Lung microvascular endothelial cell (primary cell): ENCODE results near the gene CCNQ. TPM values are rescaled to one million over a fixed set of nuclear protein-coding genes. Genes with fewer than 3 reads are reported as not detected.
A peak's percentile ranks its signal among the peaks of the same experiment; 100 is the strongest.

ENCODE experiments used
- DNase-seq, 2 donors: peaks; one replicate each; pipeline versions ENCODE4 v3.0.0 to v3.0.0-alpha.2; 2010; ENCODE audit warnings: low read depth in 2 of 2
- total RNA-seq: library from RNA; depleted of rRNA; stranded (reverse); fragments of >200 nt; gene quantifications from 2 replicates; pipeline ENCODE4 v1.2.1, GENCODE V29; 2014

CCNQ gene
- total RNA-seq, 1 donor from 2014 or later = 31.9 TPM

DNA sequence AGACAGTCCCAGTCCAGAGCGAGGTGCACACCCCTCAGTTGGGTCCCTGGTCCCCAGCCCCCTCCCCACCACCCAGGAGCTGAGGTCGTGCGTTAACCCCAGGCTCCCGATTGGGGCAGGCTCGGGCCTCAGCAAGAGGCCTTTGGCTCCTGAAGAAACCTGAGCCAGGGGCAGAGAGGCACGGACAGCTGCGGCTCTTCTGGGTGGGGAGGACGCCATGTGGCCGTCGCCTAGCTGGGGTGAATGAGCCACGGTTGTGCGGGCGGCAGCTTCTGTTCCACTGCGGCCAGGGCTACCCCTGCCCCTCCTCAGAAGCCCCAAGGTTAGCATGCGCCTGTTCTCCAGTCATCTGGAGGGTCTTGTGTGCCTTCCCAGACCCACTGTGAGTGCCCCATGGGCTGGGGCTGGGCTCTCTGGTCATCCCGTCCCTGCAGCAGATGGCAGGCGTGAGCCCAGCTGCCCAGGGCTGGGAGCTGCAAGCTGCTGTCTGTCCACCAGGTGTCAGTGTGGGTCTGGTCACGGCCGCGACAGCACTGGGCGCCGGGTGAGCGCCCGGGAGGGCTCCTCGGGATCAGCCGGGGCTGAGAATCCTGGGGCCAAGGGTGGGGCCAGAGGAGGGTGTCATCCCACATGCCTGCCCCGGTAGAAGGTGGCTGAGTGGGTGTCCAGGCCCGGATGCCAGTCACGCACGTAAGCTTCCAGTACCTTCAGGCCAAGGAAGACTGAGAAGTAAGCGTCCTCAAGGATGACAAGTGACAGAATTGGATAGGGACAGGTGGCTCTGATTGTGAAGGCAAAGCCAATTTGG lies 59.6 kb downstream of the CCNQ start:
- peak; percentile 64 to 81 for DNase-seq

DNA sequence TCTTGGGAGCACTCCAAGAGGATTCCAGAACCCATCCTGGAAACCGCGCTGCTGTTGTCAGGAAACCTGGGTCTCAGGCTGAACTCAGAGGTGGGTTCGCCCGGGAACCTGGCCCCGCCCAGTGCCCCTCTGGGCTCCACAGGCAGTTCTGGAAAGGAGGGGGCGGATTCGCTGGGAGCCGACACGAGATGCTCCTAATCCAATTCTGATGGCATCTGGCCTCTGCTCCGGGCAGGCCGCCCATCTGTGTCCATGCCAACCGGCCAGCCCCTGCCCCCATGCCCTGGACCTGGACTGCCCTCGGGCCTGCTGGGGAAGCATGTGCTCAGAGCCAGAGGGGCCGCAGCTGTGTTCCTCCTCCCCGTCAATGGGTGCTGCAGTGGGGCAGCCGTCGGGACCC lies 60.5 kb downstream of the CCNQ start:
- DNase-seq = no peak

Other genes starting within 250 kb of the CCNQ start
- not detected in 2 replicates for gene PNMA6E, start 197.8 kb downstream of the CCNQ start, total RNA-seq
- gene ZFP92, start 187.7 kb downstream of the CCNQ start, total RNA-seq = 0.20 and 0.22 TPM in 2 replicates
- gene TREX2, start 153.1 kb downstream of the CCNQ start, total RNA-seq = 4.4 and 7.7 TPM in 2 replicates
- gene HAUS7, start 128.6 kb downstream of the CCNQ start, total RNA-seq = 7.8 and 11.3 TPM in 2 replicates
- gene BGN, start 104.2 kb downstream of the CCNQ start, total RNA-seq = 15.3 TPM in 2 replicates
- not detected in 2 replicates for gene ATP2B3, start 81.5 kb downstream of the CCNQ start, total RNA-seq
- gene DUSP9, start 48.1 kb upstream of the CCNQ start, total RNA-seq = under 0.01 TPM in 2 replicates
- gene PNCK, start 74.7 kb upstream of the CCNQ start, total RNA-seq = not detected in 2 replicates
- gene SLC6A8, start 88.8 kb upstream of the CCNQ start, total RNA-seq = 2.4 TPM in 2 replicates
- 236 and 400 TPM in 2 replicates for gene BCAP31, start 125.2 kb upstream of the CCNQ start, total RNA-seq
- 4.8 and 6.2 TPM in 2 replicates for gene ABCD1, start 125.7 kb upstream of the CCNQ start, total RNA-seq
- 2.4 and 4.4 TPM in 2 replicates for gene PLXNB3, start 165.1 kb upstream of the CCNQ start, total RNA-seq
- gene SRPK3, start 181.9 kb upstream of the CCNQ start, total RNA-seq = under 0.01 and 0.40 TPM in 2 replicates
- gene IDH3G, start 195.2 kb upstream of the CCNQ start, total RNA-seq = 27.0 and 29.9 TPM in 2 replicates
- 178 and 209 TPM in 2 replicates for gene SSR4, start 195.5 kb upstream of the CCNQ start, total RNA-seq
- 0.22 and 0.60 TPM in 2 replicates for gene PDZD4, start 231.4 kb upstream of the CCNQ start, total RNA-seq